Epithelial cell of proximal tubule (primary cell): ENCODE data around the gene PROCA1. TPM values are rescaled to one million over a fixed set of nuclear protein-coding genes. Genes with fewer than 3 reads are reported as not detected.

Experiments used
- DNase-seq: peaks from one replicate; pipeline ENCODE4 v3.0.0-alpha.2; 2011; ENCODE audit warnings: low read depth
- H3K4me3 ChIP-seq: 2 replicates; pipeline ENCODE4 v1.5.1; 2011; ENCODE audit warnings: low read depth, mild to moderate bottlenecking, low read length
- CTCF ChIP-seq: conservative IDR thresholded peaks from 2 replicates; pipeline ENCODE4 v1.5.1; 2012; ENCODE audit warnings: low read depth, mild to moderate bottlenecking, low read length
- total RNA-seq: library from RNA; depleted of rRNA; stranded (reverse); fragments of >200 nt; gene quantifications from 2 replicates; pipeline ENCODE4 v1.2.3, GENCODE V29; 2015

PROCA1 gene
- total RNA-seq, 1 donor from 2014 or later, result under 0.01 TPM

DNA sequence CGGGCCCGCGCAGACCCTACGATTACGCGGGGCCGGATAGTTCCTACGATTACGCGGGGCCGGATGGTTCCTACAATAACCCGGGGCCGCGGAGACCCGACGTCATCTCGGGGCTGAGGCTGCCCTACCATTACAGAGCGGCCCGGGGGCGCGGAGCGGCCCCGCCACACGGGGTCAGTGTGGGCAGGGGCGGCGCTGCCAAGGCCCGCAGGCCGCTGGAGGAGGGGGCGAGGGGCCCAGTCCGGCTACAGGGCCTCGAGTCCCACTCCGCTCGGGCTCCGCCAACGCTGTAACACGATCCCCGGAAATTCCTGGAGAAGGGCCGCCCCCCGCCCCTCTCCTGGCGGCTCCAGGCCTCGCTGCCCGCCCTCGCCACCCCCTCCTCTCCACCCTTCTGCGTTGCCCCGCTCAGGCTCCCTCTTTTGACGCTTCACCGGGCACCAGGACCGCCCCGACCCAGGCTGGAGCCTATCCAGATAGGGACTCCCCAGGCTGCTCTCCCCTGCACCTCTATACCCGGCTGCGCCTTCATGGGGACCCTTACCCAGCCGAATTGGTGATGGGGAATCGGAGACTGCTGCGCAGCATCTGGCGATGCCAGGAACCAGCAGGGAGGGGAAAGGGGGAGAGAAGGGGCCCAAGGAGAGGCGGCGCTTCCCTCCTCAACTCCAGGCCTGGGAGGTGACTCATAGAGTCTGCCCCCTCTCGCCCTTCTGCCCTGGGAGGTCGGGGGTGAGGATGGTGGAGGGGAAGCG, 6.1 kb upstream of the PROCA1 start, which contains the start of gene RAB34:
Gene RAB34, minus strand, starts transcription at position 291 of the 755 bp plus-strand sequence. CDS start 602 bp downstream, outside the sequence.
- peak within 1 kb of the TSS; percentile 96 for H3K4me3 ChIP-seq
- TF ChIP-seq CTCF, result peak; percentile 35
- no peak for DNase-seq

DNA sequence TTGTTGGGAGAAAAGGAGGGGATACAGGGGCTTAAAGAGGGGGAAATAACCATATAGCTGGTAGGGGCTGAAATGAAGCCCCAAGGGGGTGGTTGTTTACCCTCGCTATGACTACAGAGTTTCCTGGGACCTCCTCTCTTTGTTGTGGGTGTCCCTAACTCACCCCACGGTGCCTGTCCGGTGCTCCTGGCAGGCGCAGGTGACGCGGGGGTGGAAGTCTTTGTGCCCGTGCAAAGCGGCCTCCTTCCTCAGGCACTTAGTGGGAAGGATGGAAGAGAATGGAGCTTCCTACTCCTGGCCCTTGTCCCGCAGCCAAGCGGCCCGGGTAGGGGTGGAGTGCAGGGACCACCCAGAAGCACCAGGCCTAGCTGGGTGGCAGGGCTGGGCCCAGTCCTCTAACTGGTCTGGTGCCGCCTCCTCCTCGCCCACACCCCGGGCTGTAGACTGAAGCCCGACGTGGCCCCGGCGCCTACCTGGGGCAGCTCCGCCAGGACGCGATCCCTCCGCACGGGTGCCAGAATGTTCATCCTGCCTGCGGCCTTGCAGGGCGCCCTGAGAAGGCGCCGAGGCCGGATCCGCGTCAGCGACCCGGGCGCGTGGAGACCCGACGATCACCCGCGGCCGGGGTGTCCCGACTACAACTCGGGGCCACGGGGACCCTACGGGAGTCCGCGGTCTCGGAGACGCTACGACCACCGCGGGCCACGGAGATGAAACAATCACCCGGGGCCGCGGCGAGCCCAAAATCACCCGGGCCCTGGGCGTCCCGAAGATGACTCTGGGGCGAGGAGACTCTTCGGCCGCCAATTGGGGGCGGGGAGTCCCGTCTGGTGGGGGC, 5.3 kb upstream of the PROCA1 start:
- no peak for DNase-seq
- TF ChIP-seq CTCF, result no peak
- H3K4me3 ChIP-seq, result peak overlapping the region; percentile 96

GRCh38 chr17:28715217-28715616, 3.5 kb upstream of the PROCA1 start:
- H3K4me3 ChIP-seq, result no peak overlapping the region
- DNase-seq, result no peak
- TF ChIP-seq CTCF, result no peak

- peak; percentile 30 for TF ChIP-seq CTCF
- DNase-seq, result no peak
- no peak overlapping the region for H3K4me3 ChIP-seq
Measured at GRCh38 chr17:28714281-28714680, 2.6 kb upstream of the PROCA1 start.

GRCh38 chr17:28712705-28713415, 1.2 kb upstream of the PROCA1 start:
- no peak overlapping the region for H3K4me3 ChIP-seq
- TF ChIP-seq CTCF, result no peak
- DNase-seq, result no peak

GRCh38 chr17:28712032-28712704, 480 bp upstream of the PROCA1 start:
- H3K4me3 ChIP-seq, result no peak overlapping the region
- DNase-seq, result no peak
- TF ChIP-seq CTCF, result no peak
